Measurements from ENCODE around the gene ATM.

Gene ATM

GRCh38 chr11:108223348-108224149 lies 682 bp downstream of the ATM start:
- TF ChIP-seq Cebpa-rat (IDR thresholded peaks at IDR 0.05), result no peak
- Histone ChIP-seq H3K27ac (peak overlapping the region; percentile 83 to 94 (median 93)), H3K4me1 (peaks cover 48 to 66% (median 59%) of the 10 kb centered on the region in 10 experiments), H3K27me3 (no peaks in the 10 kb centered on the region), H3K9me3 (replicated peaks in 1 of 11) (no peaks in the 10 kb centered on the region), H3K36me3 (peaks cover 5 to 34% (median 13%) of the 10 kb centered on the region in 11 experiments; a peak in 19 of 22 replicates), H3K9ac (peak overlapping the region; percentile 86 to 95 (median 92)), H3K4me3 (peak overlapping the region; percentile 72 to 89 (median 81)), H4K20me1 (peaks cover 0 to 23% (median 15%) of the 10 kb centered on the region in 11 experiments; a peak in 9 of 22 replicates), H3K4me2 (peak overlapping the region; percentile 84 to 99 (median 92))

GRCh38 chr11:108224366-108224765 lies 1.5 kb downstream of the ATM start:
- H4K20me1 ChIP-seq, result peaks cover 0 to 18% (median 7%) of the 10 kb centered on the region in 11 experiments; a peak in 8 of 22 replicates
- H3K9me3 ChIP-seq (replicated peaks in 1 of 11), result no peaks in the 10 kb centered on the region
- H3K4me3 ChIP-seq, result peak overlapping the region; percentile 72 to 89 (median 81)
- H3K4me2 ChIP-seq, result peak overlapping the region; percentile 84 to 99 (median 92)
- peak overlapping the region; percentile 86 to 95 (median 92) for H3K9ac ChIP-seq
- no peak for TF ChIP-seq Cebpa-rat (IDR thresholded peaks at IDR 0.05)
- peaks cover 9 to 34% (median 14%) of the 10 kb centered on the region in 11 experiments; a peak in 20 of 22 replicates for H3K36me3 ChIP-seq
- peak overlapping the region; percentile 83 to 94 (median 93) for H3K27ac ChIP-seq
- no peaks in the 10 kb centered on the region for H3K27me3 ChIP-seq
- H3K4me1 ChIP-seq, result peaks cover 45 to 62% (median 55%) of the 10 kb centered on the region in 10 experiments

- TF ChIP-seq Cebpa-rat (IDR thresholded peaks at IDR 0.05), result no peak
- peak overlapping the region; percentile 67 to 95 (median 91); a peak in 21 of 22 replicates for H3K9ac ChIP-seq
- H3K27ac ChIP-seq, result peak overlapping the region; percentile 83 to 94 (median 93)
- H3K27me3 ChIP-seq, result no peaks in the 10 kb centered on the region
- peaks cover 39 to 62% (median 54%) of the 10 kb centered on the region in 10 experiments for H3K4me1 ChIP-seq
- H4K20me1 ChIP-seq, result peaks cover 0 to 16% (median 3%) of the 10 kb centered on the region in 11 experiments; a peak in 6 of 22 replicates
- H3K36me3 ChIP-seq, result peaks cover 17 to 34% (median 21%) of the 10 kb centered on the region in 11 experiments
- H3K9me3 ChIP-seq (replicated peaks in 1 of 11), result no peaks in the 10 kb centered on the region
- peak overlapping the region; percentile 72 to 89 (median 81) for H3K4me3 ChIP-seq
- H3K4me2 ChIP-seq, result peak overlapping the region; percentile 84 to 99 (median 92)
Observed at GRCh38 chr11:108224911-108225786, 2.3 kb downstream of the ATM start.

GRCh38 chr11:108226036-108226435 lies 3.2 kb downstream of the ATM start:
- peak overlapping the region in 10 of 11 experiments; percentile 25 to 94 (median 93); a peak in 19 of 22 replicates for H3K27ac ChIP-seq
- no peaks in the 10 kb centered on the region for H3K9me3 ChIP-seq (replicated peaks in 1 of 11)
- H3K4me2 ChIP-seq, result peak overlapping the region; percentile 84 to 99 (median 92)
- H3K4me3 ChIP-seq, result peak overlapping the region in 5 of 10 experiments; percentile 72 to 89 (median 76); a peak in 6 of 20 replicates
- no peak for TF ChIP-seq Cebpa-rat (IDR thresholded peaks at IDR 0.05)
- peaks cover 25 to 42% (median 30%) of the 10 kb centered on the region in 11 experiments for H3K36me3 ChIP-seq
- H3K4me1 ChIP-seq, result peaks cover 30 to 62% (median 48%) of the 10 kb centered on the region in 10 experiments
- H3K9ac ChIP-seq, result peak overlapping the region in 7 of 11 experiments; percentile 7 to 94 (median 91); a peak in 15 of 22 replicates
- H3K27me3 ChIP-seq, result no peaks in the 10 kb centered on the region
- H4K20me1 ChIP-seq, result peaks cover 0 to 9% (median 0%) of the 10 kb centered on the region in 11 experiments; a peak in 4 of 22 replicates

GRCh38 chr11:108228251-108228650 lies 5.4 kb downstream of the ATM start:
- Histone ChIP-seq H3K27ac (peak overlapping the region in 3 of 11 experiments; percentile 5 to 33 (median 17); a peak in 1 of 22 replicates), H3K4me2 (peak overlapping the region in 2 of 11 experiments; percentile 40 to 60; a peak in 2 of 22 replicates), H3K4me1 (peaks cover 29 to 62% (median 48%) of the 10 kb centered on the region in 10 experiments), H3K9me3 (replicated peaks in 1 of 11) (no peaks in the 10 kb centered on the region), H3K27me3 (no peaks in the 10 kb centered on the region), H3K4me3 (no peak overlapping the region), H3K36me3 (peaks cover 48 to 64% (median 52%) of the 10 kb centered on the region in 11 experiments), H4K20me1 (peaks cover 0 to 4% (median 0%) of the 10 kb centered on the region in 11 experiments; a peak in 2 of 22 replicates), H3K9ac (peak overlapping the region in 2 of 11 experiments; percentile 36 to 61; a peak in 3 of 22 replicates)
- no peak for TF ChIP-seq Cebpa-rat (IDR thresholded peaks at IDR 0.05)

- H3K27me3 ChIP-seq, result no peaks in the 10 kb centered on the region
- peaks cover 62 to 80% (median 71%) of the 10 kb centered on the region in 11 experiments for H3K36me3 ChIP-seq
- no peak for TF ChIP-seq Cebpa-rat (IDR thresholded peaks at IDR 0.05)
- H3K9ac ChIP-seq, result no peak overlapping the region
- no peak overlapping the region for H3K4me3 ChIP-seq
- no peaks in the 10 kb centered on the region for H3K9me3 ChIP-seq (replicated peaks in 1 of 11)
- H3K4me1 ChIP-seq, result peaks cover 40 to 63% (median 51%) of the 10 kb centered on the region in 10 experiments
- H4K20me1 ChIP-seq, result peaks cover 0 to 21% (median 0%) of the 10 kb centered on the region in 11 experiments; a peak in 2 of 22 replicates
- no peak overlapping the region for H3K27ac ChIP-seq
- H3K4me2 ChIP-seq, result no peak overlapping the region
Observed at GRCh38 chr11:108233277-108233945, 10.5 kb downstream of the ATM start.

GRCh38 chr11:108235192-108235591 lies 12.3 kb downstream of the ATM start:
- no peak for TF ChIP-seq Cebpa-rat (IDR thresholded peaks at IDR 0.05)
- Histone ChIP-seq H3K36me3 (peaks cover 54 to 82% (median 70%) of the 10 kb centered on the region in 11 experiments), H3K4me2 (peak overlapping the region in 3 of 11 experiments; percentile 82 to 94 (median 92); a peak in 6 of 22 replicates)

More at GRCh38 chr11:108235192-108235591, 12.3 kb downstream of the ATM start:
- Histone ChIP-seq H3K27me3 (no peaks in the 10 kb centered on the region), H3K4me1 (peaks cover 47 to 63% (median 52%) of the 10 kb centered on the region in 10 experiments), H3K4me3 (no peak overlapping the region), H4K20me1 (peaks cover 0 to 18% (median 0%) of the 10 kb centered on the region in 11 experiments; a peak in 2 of 22 replicates), H3K9ac (no peak overlapping the region), H3K9me3 (replicated peaks in 1 of 11) (peaks cover 0 to 6% (median 0%) of the 10 kb centered on the region in 11 experiments; a peak in 6 of 22 replicates), H3K27ac (peak overlapping the region in 4 of 11 experiments; percentile 63 to 83 (median 82); a peak in 6 of 22 replicates)
